Esophagus muscularis mucosa (tissue), 4 donors: ENCODE results near the gene ZBTB16.

Experiments
- CTCF ChIP-seq, 3 experiments: fragments of 200-600 bp in 2 of 3; fragments of 450-650 bp in 1 of 3; sonication (generic) in 2 of 3; IDR thresholded peaks; one replicate each; pipeline ENCODE4 v1.5.1; 2017 to 2019; ENCODE audit warnings: antibody characterized with exemption in 3 of 3, mild to moderate bottlenecking in 2 of 3, moderate library complexity in 1 of 3
- EP300 ChIP-seq: sonication (generic); formaldehyde crosslinking; IDR thresholded peaks from one replicate; pipeline ENCODE4 v1.6.1; 2017; ENCODE audit warnings: antibody characterized with exemption
- POLR2A ChIP-seq: fragments of 450-650 bp; IDR thresholded peaks from one replicate; pipeline ENCODE4 v1.6.1; 2017; ENCODE audit warnings: antibody characterized with exemption, moderate library complexity, mild to moderate bottlenecking, low read depth

- TF ChIP-seq CTCF (IDR thresholded peaks at IDR 0.05) (no peak), POLR2A (no peak), EP300 (no peak)
Observed at GRCh38 chr11:114128399-114128798, 68.9 kb downstream of the ZBTB16 start.
